Hepatocyte (in vitro differentiated cells): Measurements from ENCODE around the gene VPS8.

Experiments used
- CTCF ChIP-seq: fragments of 200-600 bp; sonication (generic); IDR thresholded peaks from 2 replicates; pipeline ENCODE4 v1.5.1; 2016; ENCODE audit warnings: antibody characterized with exemption, mild to moderate bottlenecking; ENCODE audit not compliant: poor library complexity
- EZH2 ChIP-seq: fragments of 200-600 bp; sonication (generic); IDR thresholded peaks from 2 replicates; pipeline ENCODE4 v1.6.1; 2016; ENCODE audit warnings: antibody characterized with exemption, mild to moderate bottlenecking, borderline replicate concordance

GRCh38 chr3:184884359-184885017, 72.5 kb downstream of the VPS8 start:
- no peak for TF ChIP-seq CTCF
- TF ChIP-seq EZH2, result no peak
